A549 (cell line): ENCODE results near the gene CABCOCO1. TPM values are rescaled to one million over a fixed set of nuclear protein-coding genes. Genes with fewer than 3 reads are reported as not detected.

Experiments used
- ATAC-seq, 2 experiments: fragments of 200-7000 bp in 1 of 2; fragments of >200 bp in 1 of 2; cut with Nextera tagmentation in 1 of 2; cut with Tn5 transposase in 1 of 2; 3 replicates each; pipeline versions ENCODE4 v1.8.0 to v1.9.1; 2018 to 2020; ENCODE audit warnings: mild to moderate bottlenecking in 1 of 2, moderate library complexity in 1 of 2
- CTCF ChIA-PET: fragments of 300-600 bp; sonication (Branson Sonifier 250); formaldehyde crosslinking; extraction: SDS; loops from one replicate; lab custom pipeline; 2021; ENCODE audit warnings: antibody characterized with exemption, inconsistent platforms; lab: Yijun Ruan, JAX
- POLR2A ChIA-PET: fragments of 350-600 bp; formaldehyde crosslinking; extraction: SDS; loops from one replicate; lab custom pipeline; 2021; ENCODE audit warnings: antibody characterized with exemption, inconsistent platforms; lab: Yijun Ruan, JAX
- DNase-seq, 2 experiments: peaks; one replicate each; pipeline versions ENCODE4 v3.0.0 to v3.0.0-alpha.2; 2011 to 2016; ENCODE audit warnings: low read depth in 1 of 2, low spot score in 1 of 2
- FAIRE-seq: peaks from 2 replicates; lab custom pipeline; 2011; peaks lifted over from hg19 to GRCh38; lab: Jason Lieb, UNC
- H3K27ac ChIP-seq, 2 experiments: fragments of >200 bp; sonication (Bioruptor Twin); formaldehyde crosslinking; 3 replicates each; pipeline ENCODE4 v1.5.1; 2016 to 2017
- H3K4me1 ChIP-seq: fragments of >200 bp; sonication (Bioruptor Twin); formaldehyde crosslinking; 3 replicates; pipeline ENCODE4 v1.6.1; 2016
- H3K4me2 ChIP-seq: fragments of >200 bp; sonication (Bioruptor Twin); formaldehyde crosslinking; 3 replicates; pipeline ENCODE4 v1.6.1; 2016
- H3K4me3 ChIP-seq: fragments of >200 bp; sonication (Bioruptor Twin); formaldehyde crosslinking; 3 replicates; pipeline ENCODE4 v1.5.1; 2016
- H3K9me3 ChIP-seq: fragments of >200 bp; sonication (Bioruptor Twin); formaldehyde crosslinking; 3 replicates; pipeline ENCODE4 v1.6.1; 2016
- ATOH8 ChIP-seq: fragments of 250-450 bp; sonication (Bioruptor Pico); IDR thresholded peaks from 2 replicates; pipeline ENCODE4 v1.5.0; 2020; ENCODE audit warnings: low read depth, mild to moderate bottlenecking, moderate library complexity
- BCL3 ChIP-seq: fragments of >200 bp; sonication (Bioruptor Twin); formaldehyde crosslinking; IDR thresholded peaks from 3 replicates; pipeline ENCODE4 v1.6.1; 2016
- CBX2 ChIP-seq: fragments of 200-600 bp; sonication (generic); IDR thresholded peaks from 2 replicates; pipeline ENCODE4 v1.6.1; 2016; ENCODE audit warnings: low read depth, mild to moderate bottlenecking, borderline replicate concordance
- CEBPB ChIP-seq, 2 experiments: fragments of >200 bp in 1 of 2; sonication (Bioruptor Twin) in 1 of 2; formaldehyde crosslinking in 1 of 2; IDR thresholded peaks; 2 replicates each; pipeline ENCODE4 v1.6.1; 2012 to 2016
- CHD4 ChIP-seq: fragments of 200-600 bp; sonication (generic); IDR thresholded peaks from 2 replicates; pipeline ENCODE4 v1.6.1; 2016; ENCODE audit warnings: antibody characterized with exemption, mild to moderate bottlenecking, borderline replicate concordance
- EHMT2 ChIP-seq: fragments of 200-600 bp; sonication (generic); IDR thresholded peaks from 2 replicates; pipeline ENCODE4 v1.6.1; 2016; ENCODE audit warnings: antibody characterized with exemption, low read depth, mild to moderate bottlenecking, moderate library complexity
- EP300 ChIP-seq, 2 experiments: fragments of >200 bp; sonication (Bioruptor Twin); formaldehyde crosslinking; IDR thresholded peaks; 2 replicates in 1 of 2; 3 replicates in 1 of 2; pipeline ENCODE4 v1.6.1; 2016 to 2017
- ESRRA ChIP-seq: fragments of 150-350 bp; IDR thresholded peaks from 2 replicates; pipeline ENCODE4 v1.6.1; 2014; ENCODE audit warnings: mild to moderate bottlenecking, low read length, borderline replicate concordance
- FOXS1 ChIP-seq: fragments of 250-450 bp; sonication (Bioruptor Pico); IDR thresholded peaks from 2 replicates; pipeline ENCODE4 v1.5.0; 2020; ENCODE audit warnings: mild to moderate bottlenecking, moderate library complexity
- HDAC2 ChIP-seq: fragments of 200-600 bp; sonication (generic); IDR thresholded peaks from 2 replicates; pipeline ENCODE4 v1.6.1; 2016
- JUN ChIP-seq, 2 experiments: fragments of >200 bp; sonication (Bioruptor Twin); formaldehyde crosslinking; IDR thresholded peaks; 2 replicates in 1 of 2; 3 replicates in 1 of 2; pipeline ENCODE4 v1.6.1; 2016 to 2017
- JUNB ChIP-seq: fragments of >200 bp; sonication (Bioruptor Twin); formaldehyde crosslinking; IDR thresholded peaks from 2 replicates; pipeline ENCODE4 v1.6.1; 2016
- NFE2L2 ChIP-seq: fragments of 150-350 bp; conservative IDR thresholded peaks from 2 replicates; pipeline ENCODE4 v1.6.1; 2014; ENCODE audit warnings: low read length
- NPAS2 ChIP-seq: fragments of 250-450 bp; sonication (Bioruptor Pico); IDR thresholded peaks from 2 replicates; pipeline ENCODE4 v1.8.0; 2022; ENCODE audit warnings: mild to moderate bottlenecking, moderate library complexity, borderline replicate concordance
- NR3C1 ChIP-seq: fragments of >200 bp; sonication (Bioruptor Twin); formaldehyde crosslinking; IDR thresholded peaks from 3 replicates; pipeline ENCODE4 v1.6.1; 2017
- POLR2A ChIP-seq: IDR thresholded peaks from 2 replicates; pipeline ENCODE4 v1.6.1; 2012; ENCODE audit warnings: mild to moderate bottlenecking, low read length
- POLR2AphosphoS2 ChIP-seq: conservative IDR thresholded peaks from 2 replicates; pipeline ENCODE4 v1.6.1; 2012; ENCODE audit warnings: low read length, improper control_type of control experiment, inconsistent platforms
- RARB ChIP-seq: fragments of 250-450 bp; sonication (Bioruptor Pico); IDR thresholded peaks from 2 replicates; pipeline ENCODE4 v1.8.0; 2021; ENCODE audit warnings: mild to moderate bottlenecking, moderate library complexity
- RCOR1 ChIP-seq: fragments of 150-350 bp; IDR thresholded peaks from 2 replicates; pipeline ENCODE4 v1.6.1; 2014; ENCODE audit warnings: antibody characterized with exemption, low read length, low read depth
- SREBF2 ChIP-seq: fragments of 450-650 bp; IDR thresholded peaks from 2 replicates; pipeline ENCODE4 v1.6.1; 2014; ENCODE audit warnings: mild to moderate bottlenecking, moderate library complexity
- TFCP2L1 ChIP-seq: fragments of 250-450 bp; sonication (Bioruptor Pico); IDR thresholded peaks from 2 replicates; pipeline ENCODE4 v1.5.0; 2021; ENCODE audit warnings: mild to moderate bottlenecking
- TP53 ChIP-seq: fragments of 250-450 bp; sonication (Bioruptor Pico); IDR thresholded peaks from 2 replicates; pipeline ENCODE4 v1.5.0; 2021; ENCODE audit warnings: mild to moderate bottlenecking, moderate library complexity
- ZC3H11A ChIP-seq: fragments of 450-650 bp; IDR thresholded peaks from 2 replicates; pipeline ENCODE4 v1.6.1; 2014; ENCODE audit warnings: antibody characterized with exemption, mild to moderate bottlenecking
- ZNF302 ChIP-seq: fragments of 250-450 bp; sonication (Bioruptor Pico); IDR thresholded peaks from 2 replicates; pipeline ENCODE4 v1.9.0; 2021; ENCODE audit warnings: inconsistent platforms, mild to moderate bottlenecking, moderate library complexity
- WGBS: methylation state at CpG from one replicate; pipeline ENCODE4 v1.1.6; 2017; ENCODE audit errors: missing lambda C conversion rate; 5-methylcytosine and 5-hydroxymethylcytosine counted together
- polyA plus RNA-seq, 4 experiments: library from polyadenylated mRNA; depleted of rRNA in 3 of 4; stranded (reverse); fragments of >200 nt; fragmentation: RNase III in 1 of 4; extraction: RNeasy Plus Mini Kit Qiagen cat#74134 plus additional on column Dnase treatment in 1 of 4; gene quantifications; 2 replicates in 3 of 4; 3 replicates in 1 of 4; pipeline ENCODE4 v1.2.3, GENCODE V29; 2011 to 2017

CABCOCO1 gene
- polyA plus RNA-seq, 2 of the 4 experiments (the other 2 are of a cell fraction): 0.77 to 1.1 TPM

GRCh38 chr10:61765176-61766087, 102.7 kb downstream of the CABCOCO1 start:
- Histone ChIP-seq H3K4me3 (no peak overlapping the region), H3K9me3 (no peaks in the 10 kb centered on the region), H3K4me2 (no peak overlapping the region), H3K4me1 (peaks cover 9% of the 10 kb centered on the region), H3K27ac (no peak overlapping the region)
- POLR2A ChIA-PET: no interaction called here
- CTCF ChIA-PET: interaction anchor here (1.2 kb wide), 2 partner anchors 14 to 66 kb away, joined by 3 read pairs; no protein-coding TSS in a partner anchor
- FAIRE-seq (no peak), DNase-seq (no peak), ATAC-seq (no peak)
- 57% methylated on average over 9 of the region's 9 CpGs for WGBS
- TF ChIP-seq HDAC2 (no peak), ESRRA (no peak), ATOH8 (no peak), JUN (IDR thresholded peaks at IDR 0.05) (no peak), NFE2L2 (no peak), ZC3H11A (no peak), EP300 (IDR thresholded peaks at IDR 0.05) (no peak), ZNF302 (CRISPR knock-in tag) (no peak), SREBF2 (no peak)

GRCh38 chr10:61766927-61767326, 104.2 kb downstream of the CABCOCO1 start:
- ChIA-PET CTCF (no interaction called here), POLR2A (no interaction called here)
- ATAC-seq (no peak), FAIRE-seq (no peak), DNase-seq (no peak)
- TF ChIP-seq EHMT2 (no peak), FOXS1 (CRISPR knock-in tag) (no peak), POLR2A (no peak), CHD4 (no peak), ZNF302 (CRISPR knock-in tag) (no peak), SREBF2 (no peak), NR3C1 (no peak), JUNB (no peak), NPAS2 (no peak)
- H3K4me1 ChIP-seq: no peaks in the 10 kb centered on the region
- WGBS: 13% methylated on average over 1 of the region's 1 CpG
- no peak overlapping the region for H3K4me2 ChIP-seq
- H3K9me3 ChIP-seq: no peaks in the 10 kb centered on the region
- no peak overlapping the region for H3K4me3 ChIP-seq
- no peak overlapping the region for H3K27ac ChIP-seq

- no peak overlapping the region for H3K4me3 ChIP-seq
- ChIA-PET CTCF (interaction anchor here (0.6 to 0.9 kb wide), 2 partner anchors 9 to 23 kb away, joined by 3 read pairs; no protein-coding TSS in a partner anchor), POLR2A (no interaction called here)
- ATAC-seq: peak in 1 of 2 experiments; percentile 31; a peak in 2 of 6 replicates
- FAIRE-seq: no peak
- H3K27ac ChIP-seq: no peak overlapping the region
- no peak for TF ChIP-seq RCOR1
- no peak for TF ChIP-seq EP300 (IDR thresholded peaks at IDR 0.05)
- TF ChIP-seq CEBPB (IDR thresholded peaks at IDR 0.05): no peak
- no peak for TF ChIP-seq TFCP2L1
- TF ChIP-seq CBX2: no peak
- no peak for TF ChIP-seq POLR2AphosphoS2
- no peak for TF ChIP-seq RARB (CRISPR knock-in tag)
- no peak for TF ChIP-seq BCL3
- no peak for TF ChIP-seq TP53 (CRISPR knock-in tag)
- TF ChIP-seq, all 56 proteins: peak for 0
- Histone ChIP-seq H3K4me1 (no peaks in the 10 kb centered on the region), H3K4me2 (no peak overlapping the region), H3K9me3 (no peaks in the 10 kb centered on the region)
- WGBS: 59% methylated on average over 3 of the region's 3 CpGs
- no peak for DNase-seq
These were observed 111.3 kb downstream of the CABCOCO1 start for GRCh38 chr10:61774031-61774430.
